ENCODE data around the gene PLCD3. TPM values are rescaled to one million over a fixed set of nuclear protein-coding genes. Genes with fewer than 3 reads are reported as not detected.
A peak's percentile ranks its signal among the peaks of the same experiment; 100 is the strongest.

The PLCD3 gene
- total and polyA plus RNA-seq, 2 of the 13 experiments (the other 11 are each of a cell fraction or from before 2014, with no cell fraction given): 11.3 to 39.1 TPM

DNA sequence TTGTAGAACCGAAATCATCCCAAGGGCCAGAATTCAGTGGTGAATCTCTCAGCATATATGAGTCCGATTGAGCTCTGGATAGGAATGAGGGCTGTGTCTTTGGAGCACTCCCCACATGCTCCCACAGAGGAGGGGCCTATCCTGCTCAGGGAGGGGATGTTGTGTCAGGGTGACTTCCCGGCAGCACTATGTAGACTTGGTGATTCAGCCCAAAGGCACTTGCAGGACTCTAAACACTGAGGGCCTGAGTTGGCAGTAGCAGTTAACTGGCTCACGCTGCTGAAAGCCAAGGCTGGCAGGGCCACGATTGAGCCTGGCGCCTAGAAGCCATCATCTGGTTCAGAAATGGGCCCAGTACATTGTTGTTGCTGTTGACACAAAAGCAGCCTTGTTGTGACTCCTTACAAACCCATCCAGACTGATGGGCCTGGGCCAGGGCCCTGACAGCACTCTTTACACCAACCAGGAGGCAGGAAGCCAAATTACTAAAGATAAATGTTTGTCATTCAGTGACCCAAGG lies 39.3 kb downstream of the PLCD3 start (continued):
- TF ChIP-seq, protein P1, sequence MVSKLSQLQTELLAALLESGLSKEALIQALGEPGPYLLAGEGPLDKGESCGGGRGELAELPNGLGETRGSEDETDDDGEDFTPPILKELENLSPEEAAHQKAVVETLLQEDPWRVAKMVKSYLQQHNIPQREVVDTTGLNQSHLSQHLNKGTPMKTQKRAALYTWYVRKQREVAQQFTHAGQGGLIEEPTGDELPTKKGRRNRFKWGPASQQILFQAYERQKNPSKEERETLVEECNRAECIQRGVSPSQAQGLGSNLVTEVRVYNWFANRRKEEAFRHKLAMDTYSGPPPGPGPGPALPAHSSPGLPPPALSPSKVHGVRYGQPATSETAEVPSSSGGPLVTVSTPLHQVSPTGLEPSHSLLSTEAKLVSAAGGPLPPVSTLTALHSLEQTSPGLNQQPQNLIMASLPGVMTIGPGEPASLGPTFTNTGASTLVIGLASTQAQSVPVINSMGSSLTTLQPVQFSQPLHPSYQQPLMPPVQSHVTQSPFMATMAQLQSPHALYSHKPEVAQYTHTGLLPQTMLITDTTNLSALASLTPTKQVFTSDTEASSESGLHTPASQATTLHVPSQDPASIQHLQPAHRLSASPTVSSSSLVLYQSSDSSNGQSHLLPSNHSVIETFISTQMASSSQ (IDR thresholded peaks at IDR 0.05; ENCODE audit: low read depth): no peak
- TF ChIP-seq, protein P1 (CRISPR knock-in tag; IDR thresholded peaks at IDR 0.05; ENCODE audit: borderline replicate concordance): no peak; the same call in 1 of the 2 replicates
- TF ChIP-seq ZNF263 (CRISPR knock-in tag; IDR thresholded peaks at IDR 0.05) (peak; percentile 81), KDM6A (CRISPR knock-in tag; IDR thresholded peaks at IDR 0.05; ENCODE audit: low read depth) (no peak), RFXANK (CRISPR knock-in tag; IDR thresholded peaks at IDR 0.05) (no peak), FOXA3 (CRISPR knock-in tag; IDR thresholded peaks at IDR 0.05) (peak; percentile 58), CHD2 (IDR thresholded peaks at IDR 0.05; ENCODE audit: low read depth, low read length) (no peak), HDAC2 (CRISPR knock-in tag; IDR thresholded peaks at IDR 0.05) (no peak), U2AF2 (IDR thresholded peaks at IDR 0.05; ENCODE audit: low read depth, low read length) (no peak), FOSL1 (CRISPR knock-in tag; IDR thresholded peaks at IDR 0.05; ENCODE audit: borderline replicate concordance) (peak; percentile 82), NFAT5 (CRISPR knock-in tag; IDR thresholded peaks at IDR 0.05) (no peak), MED13 (CRISPR knock-in tag; IDR thresholded peaks at IDR 0.05) (no peak), ZNF556 (CRISPR knock-in tag; IDR thresholded peaks at IDR 0.05; ENCODE audit: borderline replicate concordance) (no peak), NCOA2 (CRISPR knock-in tag; IDR thresholded peaks at IDR 0.05) (0 out of 2 replicates have a peak, but pooled peaks have one; percentile 18), TEAD3 (CRISPR knock-in tag; optimal IDR thresholded peaks at IDR 0.05; ENCODE audit: borderline replicate concordance) (peak; percentile 74), ZBTB38 (CRISPR knock-in tag; IDR thresholded peaks at IDR 0.05) (peak; percentile 65; the same call in 1 of the 2 replicates), ZSCAN22 (CRISPR knock-in tag; IDR thresholded peaks at IDR 0.05) (no peak), ZNF703 (CRISPR knock-in tag; IDR thresholded peaks at IDR 0.05; ENCODE audit: borderline replicate concordance) (no peak), ZNF335 (CRISPR knock-in tag; IDR thresholded peaks at IDR 0.05) (no peak), KDM2A (CRISPR knock-in tag; IDR thresholded peaks at IDR 0.05; ENCODE audit: borderline replicate concordance, low read depth) (0 out of 2 replicates have a peak, but pooled peaks have one; percentile 4), NFE2L2 (IDR thresholded peaks at IDR 0.05; ENCODE audit: low read length) (0 out of 2 replicates have a peak, but pooled peaks have one; percentile 7), SAP130 (CRISPR knock-in tag; IDR thresholded peaks at IDR 0.05; ENCODE audit: low read depth) (peak; percentile 74)
- TF ChIP-seq, protein P2, sequence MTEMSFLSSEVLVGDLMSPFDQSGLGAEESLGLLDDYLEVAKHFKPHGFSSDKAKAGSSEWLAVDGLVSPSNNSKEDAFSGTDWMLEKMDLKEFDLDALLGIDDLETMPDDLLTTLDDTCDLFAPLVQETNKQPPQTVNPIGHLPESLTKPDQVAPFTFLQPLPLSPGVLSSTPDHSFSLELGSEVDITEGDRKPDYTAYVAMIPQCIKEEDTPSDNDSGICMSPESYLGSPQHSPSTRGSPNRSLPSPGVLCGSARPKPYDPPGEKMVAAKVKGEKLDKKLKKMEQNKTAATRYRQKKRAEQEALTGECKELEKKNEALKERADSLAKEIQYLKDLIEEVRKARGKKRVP (CRISPR knock-in tag; IDR thresholded peaks at IDR 0.05): no peak
